IgD-negative memory B cell (primary cell): Measurements from ENCODE around the gene NOVA2. TPM values are rescaled to one million over a fixed set of nuclear protein-coding genes. Genes with fewer than 3 reads are reported as not detected.

Experiments used
- H3K27ac Mint-ChIP-seq, 3 donors: one replicate each; pipeline ENCODE4 v1.8.0; 2020 to 2022; ENCODE audit warnings: mild to moderate bottlenecking in 3 of 3, mixed read lengths in 3 of 3, moderate library complexity in 1 of 3
- H3K27me3 Mint-ChIP-seq: one replicate; pipeline ENCODE4 v1.8.0; 2021; ENCODE audit warnings: mixed read lengths
- H3K36me3 Mint-ChIP-seq: one replicate; pipeline ENCODE4 v1.8.0; 2020; ENCODE audit warnings: mild to moderate bottlenecking, mixed read lengths
- H3K4me1 Mint-ChIP-seq, 3 donors: one replicate each; pipeline ENCODE4 v1.8.0; 2020 to 2022; ENCODE audit warnings: mixed read lengths in 3 of 3, mild to moderate bottlenecking in 1 of 3
- H3K4me3 Mint-ChIP-seq, 4 donors: one replicate each; pipeline ENCODE4 v1.8.0; 2020 to 2022; ENCODE audit warnings: mild to moderate bottlenecking in 4 of 4, mixed read lengths in 4 of 4, moderate library complexity in 3 of 4
- H3K9me3 Mint-ChIP-seq, 3 donors: one replicate each; pipeline ENCODE4 v1.8.0; 2020 to 2021; ENCODE audit warnings: mixed read lengths in 3 of 3, mild to moderate bottlenecking in 1 of 3
- polyA plus RNA-seq: library from polyadenylated mRNA; unstranded; fragments of 300-500 nt; fragmentation: Illumina TruSeq; gene quantifications from one replicate; pipeline ENCODE4 v1.2.3, GENCODE V29; 2021

Gene NOVA2
- polyA plus RNA-seq, 1 donor from 2014 or later, result not detected

DNA sequence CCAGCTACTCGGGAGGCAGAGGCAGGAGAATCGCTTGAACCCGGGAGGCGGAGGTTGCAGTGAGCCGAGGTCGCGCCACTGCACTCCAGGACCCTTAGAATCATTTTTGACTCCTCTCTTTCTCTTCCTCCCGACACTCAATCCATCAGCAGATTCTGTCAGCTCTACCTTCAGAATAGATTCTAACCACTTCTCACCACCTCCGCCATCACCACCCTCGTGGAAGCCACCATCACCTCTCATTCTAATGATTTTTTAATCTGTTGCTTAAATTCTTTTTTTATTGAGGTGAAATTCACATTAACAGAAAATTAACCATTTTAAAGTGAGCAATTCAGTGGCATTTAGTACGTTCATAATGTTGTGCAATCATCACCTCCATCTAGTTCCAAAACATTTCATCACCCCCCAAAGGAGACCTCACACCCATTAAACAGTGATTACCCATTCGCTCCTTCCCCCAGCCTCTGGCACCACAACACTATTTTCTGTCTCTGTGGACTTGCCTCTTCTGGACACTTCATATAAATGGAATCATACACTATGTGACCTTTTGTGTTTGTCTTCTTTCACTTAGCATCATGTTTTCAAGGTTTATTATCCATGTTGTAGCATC is 16.6 kb upstream of the NOVA2 start:
- Mint-ChIP-seq H3K9me3 (no peaks in the 10 kb centered on the region), H3K4me3 (no peak overlapping the region), H3K4me1 (no peaks in the 10 kb centered on the region), H3K36me3 (peaks cover 2% of the 10 kb centered on the region), H3K27ac (peak overlapping the region in 1 of 3 donors; percentile 65), H3K27me3 (peaks cover 15% of the 10 kb centered on the region)

DNA sequence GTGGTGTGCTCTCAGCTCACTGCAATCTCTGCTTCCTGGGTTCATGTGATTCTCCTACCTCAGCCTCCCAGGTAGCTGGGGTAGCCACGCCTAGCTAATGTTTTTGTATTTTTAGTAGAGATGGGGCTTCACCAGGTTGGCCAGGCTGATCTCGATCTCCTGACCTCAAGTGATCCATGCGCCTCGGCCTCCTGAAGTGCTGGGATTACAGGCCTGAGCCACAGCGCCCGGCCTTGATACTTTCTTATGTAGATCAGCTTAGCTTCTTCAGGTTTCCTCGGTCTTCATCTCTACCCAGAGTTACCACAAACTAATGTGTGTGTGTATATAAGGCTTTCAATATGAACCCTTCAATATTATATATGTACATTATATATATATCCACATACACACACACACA is 11.7 kb upstream of the NOVA2 start:
- Mint-ChIP-seq H3K9me3 (peaks cover 0 to 4% (median 2%) of the 10 kb centered on the region in 3 donors), H3K36me3 (no peaks in the 10 kb centered on the region), H3K4me1 (no peaks in the 10 kb centered on the region), H3K27ac (no peak overlapping the region), H3K4me3 (no peak overlapping the region), H3K27me3 (peaks cover 19% of the 10 kb centered on the region)

DNA sequence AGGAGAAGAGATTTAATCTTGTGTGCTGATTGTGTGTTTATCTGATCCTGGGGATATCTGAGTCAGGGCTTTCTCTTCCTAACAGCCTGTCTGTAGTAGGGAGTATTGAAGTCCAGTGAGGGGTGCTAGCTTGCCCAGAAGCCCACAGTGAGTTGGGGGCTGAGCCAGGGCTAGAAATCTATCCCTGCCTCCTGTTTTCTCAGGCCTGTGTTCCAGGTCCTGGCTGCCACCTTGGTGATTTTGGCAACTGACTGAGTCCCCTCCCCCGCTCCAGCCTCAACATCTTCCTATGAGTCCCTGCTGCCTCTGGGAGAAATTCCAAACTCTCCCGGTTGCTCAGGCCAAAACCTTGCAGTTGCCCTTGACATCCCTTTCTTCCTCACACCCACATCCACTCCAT is 7.7 kb upstream of the NOVA2 start:
- Mint-ChIP-seq H3K4me3 (no peak overlapping the region), H3K9me3 (peaks cover 0 to 4% (median 2%) of the 10 kb centered on the region in 3 donors), H3K4me1 (no peaks in the 10 kb centered on the region), H3K36me3 (peaks cover 3% of the 10 kb centered on the region), H3K27ac (no peak overlapping the region), H3K27me3 (peaks cover 13% of the 10 kb centered on the region)

DNA sequence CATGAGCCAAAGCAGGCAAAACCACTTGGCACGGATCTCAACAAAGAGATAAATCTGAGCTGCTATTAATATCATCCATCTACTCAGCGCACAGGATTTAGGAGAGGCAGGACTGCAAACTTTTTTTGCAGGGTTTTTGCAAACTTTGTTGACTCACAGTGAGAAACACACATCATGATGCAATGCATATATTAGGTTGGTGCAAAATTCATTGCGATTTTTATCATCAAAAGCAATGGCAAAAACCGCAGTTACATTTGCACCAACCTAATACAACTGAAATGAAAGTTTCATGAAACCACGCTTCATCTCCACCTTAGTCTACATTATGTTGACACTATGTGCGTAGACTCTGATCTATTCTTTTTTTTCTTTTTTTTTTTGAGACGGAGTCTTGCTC is 4.5 kb upstream of the NOVA2 start:
- no peaks in the 10 kb centered on the region for H3K4me1 Mint-ChIP-seq
- H3K36me3 Mint-ChIP-seq, result peaks cover 3% of the 10 kb centered on the region
- H3K9me3 Mint-ChIP-seq, result peaks cover 0 to 2% (median 0%) of the 10 kb centered on the region in 3 donors
- H3K4me3 Mint-ChIP-seq, result no peak overlapping the region
- H3K27ac Mint-ChIP-seq, result peak overlapping the region in 1 of 3 donors; percentile 31
- H3K27me3 Mint-ChIP-seq, result peaks cover 29% of the 10 kb centered on the region

DNA sequence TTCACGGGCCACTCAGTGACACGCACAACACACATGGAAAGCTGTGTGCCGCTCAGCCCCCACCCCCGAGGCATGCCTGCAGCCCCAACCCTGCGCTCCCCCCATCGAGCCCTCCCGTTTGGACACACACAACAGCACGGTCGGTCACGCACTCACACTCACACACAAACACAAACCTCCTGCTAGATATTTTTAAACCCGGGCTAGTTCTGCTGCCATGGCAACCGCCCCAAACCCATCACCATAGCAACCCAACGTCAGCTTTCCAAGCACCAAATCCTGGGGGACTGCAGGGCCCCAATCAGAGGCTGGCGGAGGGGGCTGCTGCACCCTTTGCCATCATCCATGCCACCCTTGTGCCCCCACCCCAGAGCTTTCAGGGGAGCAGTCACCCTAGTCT is 2.5 kb upstream of the NOVA2 start:
- Mint-ChIP-seq H3K4me3 (peak overlapping the region in 1 of 4 donors; percentile 5), H3K9me3 (peaks cover 0 to 5% (median 2%) of the 10 kb centered on the region in 3 donors), H3K27me3 (peaks cover 40% of the 10 kb centered on the region), H3K36me3 (peaks cover 3% of the 10 kb centered on the region), H3K27ac (peak overlapping the region in 2 of 3 donors; percentile 34 to 46), H3K4me1 (peaks cover 5 to 11% (median 10%) of the 10 kb centered on the region in 3 donors)

DNA sequence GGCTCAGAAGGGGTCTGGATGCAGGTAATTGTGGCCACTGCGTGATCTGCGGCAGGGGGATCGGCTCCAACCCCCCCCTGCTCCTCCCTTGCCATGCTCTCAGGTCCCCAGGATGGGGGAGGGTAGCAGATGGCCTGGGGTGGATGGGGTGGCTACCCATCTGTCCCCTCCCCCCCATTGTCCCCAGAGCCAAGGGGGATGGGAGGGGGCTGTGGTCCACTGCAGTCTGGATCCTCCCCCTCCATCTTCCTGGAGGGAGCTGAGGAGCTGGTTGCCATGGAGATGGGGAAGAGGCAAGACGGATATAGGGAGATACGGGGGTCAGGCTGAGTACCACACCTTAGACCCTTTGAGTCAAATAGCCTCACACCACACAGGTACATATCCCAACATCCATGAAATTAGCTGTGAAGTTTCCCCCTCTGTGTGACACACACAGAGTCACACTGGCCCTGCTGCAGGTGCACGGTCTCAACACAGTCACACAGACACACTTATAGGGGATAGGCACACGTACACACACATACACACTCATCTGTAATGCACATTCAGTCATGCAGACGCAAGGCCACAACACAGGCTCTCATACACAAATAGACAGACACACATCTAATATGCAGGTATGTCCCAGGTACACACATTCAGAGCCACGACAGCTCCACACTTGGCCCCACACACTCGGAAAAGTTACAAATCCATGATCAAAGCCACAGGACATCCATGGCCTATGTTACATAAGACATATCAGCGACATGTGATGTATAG is 1.8 kb upstream of the NOVA2 start:
- Mint-ChIP-seq H3K4me1 (peaks cover 5 to 13% (median 10%) of the 10 kb centered on the region in 3 donors), H3K9me3 (peaks cover 0 to 5% (median 2%) of the 10 kb centered on the region in 3 donors), H3K4me3 (no peak overlapping the region), H3K36me3 (peaks cover 3% of the 10 kb centered on the region), H3K27ac (no peak overlapping the region), H3K27me3 (peaks cover 46% of the 10 kb centered on the region)

DNA sequence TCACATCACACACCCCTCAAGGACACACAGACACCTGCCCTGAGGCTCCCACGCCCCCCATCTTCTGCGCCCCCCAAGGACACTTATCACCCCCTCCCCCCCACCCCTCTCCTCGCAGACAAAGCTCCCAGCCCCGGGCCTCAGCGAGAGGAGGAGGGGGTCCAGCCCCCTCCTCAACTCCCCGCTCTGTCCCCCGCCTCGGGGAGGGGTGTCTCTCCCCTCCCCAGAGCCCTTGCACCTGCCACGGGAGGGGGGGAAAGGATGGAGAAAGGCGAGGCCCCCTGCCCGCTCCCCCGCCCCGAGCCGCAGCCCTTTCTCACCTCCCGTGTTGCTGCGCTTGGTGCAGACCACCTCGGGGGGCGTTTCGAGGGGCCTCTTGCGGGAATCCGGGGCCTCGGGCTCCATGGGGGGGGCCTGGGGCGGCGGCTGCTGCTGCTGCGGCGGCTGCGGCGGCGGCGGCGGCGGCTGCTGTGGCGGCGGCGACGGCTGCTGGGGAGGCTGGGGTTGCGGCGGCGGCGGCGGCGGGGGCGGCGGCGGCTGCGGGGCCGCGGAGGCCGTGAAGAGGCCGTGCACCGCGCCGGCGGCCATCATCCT is 621 bp downstream of the NOVA2 start:
- H3K4me1 Mint-ChIP-seq, result peaks cover 5 to 13% (median 10%) of the 10 kb centered on the region in 3 donors

DNA sequence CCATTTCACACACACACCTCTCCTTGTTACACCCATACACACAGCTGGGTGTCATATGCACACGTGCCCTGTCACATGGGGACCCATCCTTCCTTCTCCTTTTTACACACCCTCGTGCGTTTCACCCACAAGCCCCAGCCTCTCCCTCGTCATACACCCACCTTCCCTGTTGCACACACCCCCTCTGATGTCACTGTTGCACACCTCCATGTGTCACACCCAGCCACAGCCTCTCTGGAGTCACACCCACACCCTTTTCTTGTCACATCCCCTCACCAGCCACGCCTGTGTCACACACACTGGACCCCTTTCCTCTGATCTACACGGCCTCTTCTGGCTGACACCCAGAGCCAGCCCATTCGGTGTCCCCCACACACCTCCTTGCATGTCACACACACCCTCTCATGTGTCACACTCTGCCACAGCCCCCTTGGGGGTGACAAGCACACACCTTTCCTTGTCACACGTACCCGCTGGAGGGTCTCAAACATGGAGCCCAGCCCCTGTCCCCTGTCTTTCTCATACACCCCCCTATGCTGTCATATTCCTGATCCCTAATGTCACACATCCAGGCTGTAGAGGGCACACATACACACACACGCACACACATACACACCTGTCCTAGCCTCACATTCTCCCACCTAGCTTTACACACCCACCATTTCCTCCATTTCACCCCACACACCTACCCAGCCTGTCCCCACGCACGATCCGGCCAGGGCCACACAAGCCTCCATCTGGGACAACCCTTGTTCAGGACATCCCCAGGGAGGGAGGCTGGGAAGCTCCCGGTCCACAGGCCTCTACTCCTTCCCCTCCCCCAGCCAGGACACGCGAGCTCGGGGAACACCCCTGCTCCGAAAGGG is 1.4 kb downstream of the NOVA2 start:
- peak overlapping the region; percentile 1 to 70 (median 36) for H3K4me3 Mint-ChIP-seq
- peaks cover 0 to 10% (median 2%) of the 10 kb centered on the region in 3 donors for H3K9me3 Mint-ChIP-seq
- H3K4me1 Mint-ChIP-seq, result peaks cover 5 to 13% (median 10%) of the 10 kb centered on the region in 3 donors
- no peaks in the 10 kb centered on the region for H3K36me3 Mint-ChIP-seq
- peak overlapping the region; percentile 15 to 55 (median 16) for H3K27ac Mint-ChIP-seq
- peaks cover 57% of the 10 kb centered on the region for H3K27me3 Mint-ChIP-seq

More for the DNA sequence above, 621 bp downstream of the NOVA2 start:
- Mint-ChIP-seq H3K4me3 (no peak overlapping the region), H3K36me3 (no peaks in the 10 kb centered on the region), H3K9me3 (peaks cover 0 to 8% (median 2%) of the 10 kb centered on the region in 3 donors), H3K27me3 (peaks cover 58% of the 10 kb centered on the region), H3K27ac (peak overlapping the region in 1 of 3 donors; percentile 15)

DNA sequence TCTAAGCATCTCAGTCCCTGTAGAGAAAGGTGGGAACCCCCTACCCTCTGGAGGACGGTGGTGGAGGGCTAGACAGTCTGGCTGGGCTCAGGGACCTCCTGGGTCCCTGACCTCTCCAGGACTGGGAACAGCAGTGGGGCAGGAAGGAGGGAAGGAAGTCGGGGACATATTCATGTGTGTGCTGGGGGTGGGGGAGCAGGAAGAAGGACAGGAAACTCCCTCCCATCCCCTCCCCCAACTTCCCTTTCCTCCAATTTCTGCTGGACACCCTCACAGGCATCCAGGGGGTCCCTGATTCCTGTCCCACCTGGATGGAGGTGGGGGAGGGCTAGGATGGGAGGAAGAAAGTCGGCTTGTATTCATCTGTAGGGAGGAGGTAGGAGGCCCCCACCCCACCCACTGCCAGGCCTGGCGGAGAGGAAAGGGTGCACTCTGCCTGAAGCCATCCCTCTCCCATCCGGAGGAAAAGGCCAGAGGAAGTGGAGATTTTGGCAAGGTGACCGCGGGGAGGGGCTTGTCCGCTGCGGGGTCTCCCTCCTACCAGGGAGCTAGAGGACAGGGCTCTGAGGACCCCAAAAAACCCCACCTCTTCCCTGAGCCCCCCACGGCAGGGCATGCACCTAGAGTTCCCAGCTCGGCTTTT is 2.3 kb downstream of the NOVA2 start:
- no peaks in the 10 kb centered on the region for H3K36me3 Mint-ChIP-seq
- H3K4me3 Mint-ChIP-seq, result peak overlapping the region in 1 of 4 donors; percentile 80
- peaks cover 5 to 13% (median 10%) of the 10 kb centered on the region in 3 donors for H3K4me1 Mint-ChIP-seq
- H3K27ac Mint-ChIP-seq, result peak overlapping the region in 1 of 3 donors; percentile 15
- peaks cover 57% of the 10 kb centered on the region for H3K27me3 Mint-ChIP-seq
- peaks cover 0 to 10% (median 2%) of the 10 kb centered on the region in 3 donors for H3K9me3 Mint-ChIP-seq

DNA sequence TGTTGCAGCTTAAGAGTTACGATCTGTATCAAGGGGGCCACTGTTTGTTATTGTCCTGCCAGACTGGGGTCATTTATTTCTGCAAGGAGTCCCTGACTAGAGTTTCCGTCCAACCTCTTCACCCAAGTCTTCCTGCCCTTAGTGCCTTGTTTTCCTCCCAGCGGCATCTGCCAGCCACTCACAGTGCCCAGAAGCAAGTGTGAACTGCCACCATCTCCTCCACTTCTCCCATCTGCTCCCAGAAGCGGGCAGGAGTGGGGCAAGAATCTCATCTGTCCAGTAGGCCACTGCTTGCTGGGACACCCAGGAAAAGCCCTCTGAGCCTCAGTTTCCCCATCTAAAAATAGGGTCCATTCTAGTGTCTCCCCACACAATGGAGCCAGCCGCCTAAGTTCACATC is 4.0 kb downstream of the NOVA2 start:
- Mint-ChIP-seq H3K4me1 (peaks cover 5 to 13% (median 10%) of the 10 kb centered on the region in 3 donors), H3K27me3 (peaks cover 54% of the 10 kb centered on the region), H3K27ac (no peak overlapping the region), H3K9me3 (peaks cover 0 to 10% (median 0%) of the 10 kb centered on the region in 3 donors), H3K36me3 (no peaks in the 10 kb centered on the region), H3K4me3 (no peak overlapping the region)

DNA sequence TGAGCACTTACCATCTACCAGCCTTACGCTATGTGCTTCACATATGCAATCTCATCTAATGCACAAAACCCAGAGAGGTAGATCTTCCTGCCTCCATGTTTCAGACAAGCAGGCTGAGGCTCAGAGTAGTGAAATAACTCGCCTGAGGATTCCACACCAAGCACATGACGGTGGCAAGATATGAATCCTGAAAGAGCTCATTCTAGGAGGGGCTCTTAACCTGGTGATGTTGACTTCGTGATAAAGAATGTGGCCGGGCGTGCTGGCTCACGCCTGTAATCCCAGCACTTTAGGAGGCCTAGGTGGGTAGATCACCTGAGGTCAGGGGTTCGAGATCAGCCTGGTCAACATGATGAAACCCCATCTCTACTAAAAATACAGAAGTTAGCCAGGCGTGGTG is 5.0 kb downstream of the NOVA2 start:
- Mint-ChIP-seq H3K9me3 (peaks cover 0 to 10% (median 0%) of the 10 kb centered on the region in 3 donors), H3K27ac (no peak overlapping the region), H3K36me3 (no peaks in the 10 kb centered on the region), H3K4me1 (peaks cover 5 to 13% (median 10%) of the 10 kb centered on the region in 3 donors), H3K27me3 (peaks cover 53% of the 10 kb centered on the region), H3K4me3 (no peak overlapping the region)

DNA sequence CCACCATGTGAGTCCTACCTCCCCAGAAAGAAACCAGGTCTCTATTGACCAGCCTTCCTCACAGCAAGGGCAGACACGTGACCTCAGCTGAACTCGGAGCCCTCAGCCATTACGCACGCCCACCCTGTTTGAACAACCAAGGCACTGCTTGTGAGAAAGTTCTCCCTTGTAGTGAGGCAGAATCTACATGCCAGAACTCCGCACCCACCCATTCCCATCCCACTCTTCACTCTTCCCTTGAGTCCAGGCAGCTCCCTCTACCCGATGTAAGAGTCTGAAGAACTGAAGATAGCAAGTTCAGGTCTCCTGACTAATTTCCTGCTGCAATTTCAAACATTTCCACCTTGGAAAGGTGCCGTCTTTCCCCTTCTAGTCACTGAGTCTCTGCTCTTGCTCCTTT is 6.4 kb downstream of the NOVA2 start:
- H3K9me3 Mint-ChIP-seq, result peaks cover 0 to 7% (median 0%) of the 10 kb centered on the region in 3 donors
- no peak overlapping the region for H3K4me3 Mint-ChIP-seq
- H3K27me3 Mint-ChIP-seq, result peaks cover 53% of the 10 kb centered on the region
- H3K27ac Mint-ChIP-seq, result no peak overlapping the region
- no peaks in the 10 kb centered on the region for H3K36me3 Mint-ChIP-seq
- H3K4me1 Mint-ChIP-seq, result peaks cover 5 to 9% (median 5%) of the 10 kb centered on the region in 3 donors

DNA sequence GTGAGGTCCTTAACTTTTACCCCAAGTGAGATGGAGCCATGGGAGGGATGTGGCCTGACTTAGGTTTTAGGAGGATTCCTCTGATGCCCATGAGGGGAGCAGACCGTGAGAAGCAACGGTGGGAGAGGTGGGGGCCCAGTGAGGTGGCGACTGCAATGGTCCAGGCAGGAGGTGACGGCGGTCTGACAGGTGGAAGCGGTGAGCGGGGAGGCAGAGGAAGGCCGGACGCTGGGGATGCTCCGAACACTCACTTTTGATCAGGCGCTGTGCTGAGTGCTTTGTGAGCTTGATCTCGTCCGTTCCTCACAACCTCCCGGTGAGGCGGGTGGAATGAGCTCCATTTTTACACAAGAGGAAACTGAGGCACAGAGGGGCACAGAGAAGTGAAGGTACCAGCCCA is 11.6 kb downstream of the NOVA2 start:
- H3K9me3 Mint-ChIP-seq, result no peaks in the 10 kb centered on the region
- H3K27ac Mint-ChIP-seq, result no peak overlapping the region
- H3K27me3 Mint-ChIP-seq, result peaks cover 28% of the 10 kb centered on the region
- no peaks in the 10 kb centered on the region for H3K36me3 Mint-ChIP-seq
- H3K4me3 Mint-ChIP-seq, result no peak overlapping the region
- H3K4me1 Mint-ChIP-seq, result peaks cover 0 to 8% (median 0%) of the 10 kb centered on the region in 3 donors

DNA sequence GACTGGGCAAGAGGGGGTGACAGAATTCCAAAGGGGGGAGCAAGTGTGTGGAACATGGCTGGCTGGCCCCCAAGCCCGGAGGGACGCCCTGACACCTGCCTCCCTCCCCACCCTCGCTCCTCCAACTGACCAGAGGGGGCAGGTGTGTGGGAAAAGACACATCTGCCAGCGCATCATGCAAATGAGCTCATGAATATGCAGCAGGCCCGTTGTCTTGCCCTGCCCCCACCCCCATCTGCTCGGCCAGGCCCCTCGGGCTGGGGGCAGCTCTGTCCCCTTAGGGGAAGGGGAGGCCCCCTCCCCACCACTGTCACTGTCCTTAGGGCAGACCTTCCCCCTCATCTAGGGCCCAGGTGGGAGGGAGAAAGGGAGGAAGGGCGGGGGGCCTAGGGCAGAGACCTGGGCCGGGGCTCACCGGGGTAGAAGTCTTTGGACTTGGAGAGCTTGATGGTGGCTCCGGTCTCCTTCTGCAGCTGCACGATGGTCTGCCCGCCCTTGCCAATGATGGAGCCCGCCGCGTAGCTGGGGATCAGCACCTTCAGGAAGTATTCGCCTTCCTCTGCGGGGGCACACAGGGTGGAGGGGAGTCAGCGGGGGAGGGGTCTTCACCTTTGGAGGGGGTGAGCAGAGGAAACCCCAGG is 12.9 kb downstream of the NOVA2 start:
- H3K27ac Mint-ChIP-seq, result no peak overlapping the region
- no peak overlapping the region for H3K4me3 Mint-ChIP-seq
- no peaks in the 10 kb centered on the region for H3K36me3 Mint-ChIP-seq
- peaks cover 25% of the 10 kb centered on the region for H3K27me3 Mint-ChIP-seq
- no peaks in the 10 kb centered on the region for H3K9me3 Mint-ChIP-seq
- peaks cover 0 to 8% (median 0%) of the 10 kb centered on the region in 3 donors for H3K4me1 Mint-ChIP-seq
